ENCODE data around the gene ASPSCR1. TPM values are rescaled to one million over a fixed set of nuclear protein-coding genes. Genes with fewer than 3 reads are reported as not detected.

Gene ASPSCR1
- total RNA-seq, 1 donor from 2014 or later: 13.1 TPM

GRCh38 chr17:82007495-82008257 lies 30.2 kb downstream of the ASPSCR1 start:
- Histone ChIP-seq H3K4me1 (no peaks in the 10 kb centered on the region), H3K9ac (no peak overlapping the region), H3K27ac (no peak overlapping the region), H4K20me1 (ENCODE audit: low read depth) (peaks cover 4% of the 10 kb centered on the region), H3F3A (ENCODE audit: low read depth) (no peaks in the 10 kb centered on the region), H3K4me3 (no peak overlapping the region), H2AFZ (replicated peaks) (no peak overlapping the region), H3K4me2 (no peak overlapping the region), H3K9me3 (ENCODE audit: low read depth) (no peaks in the 10 kb centered on the region), H3K79me2 (ENCODE audit: low read depth) (no peaks in the 10 kb centered on the region), H3K27me3 (no peaks in the 10 kb centered on the region), H3K36me3 (no peaks in the 10 kb centered on the region)
- peaks cover 4% of the 10 kb centered on the region for H3K36me3 Mint-ChIP-seq
- no peak for DNase-seq (ENCODE audit: low spot score)
- no peaks in the 10 kb centered on the region for H3K9me3 Mint-ChIP-seq
- H3K4me3 Mint-ChIP-seq: no peak overlapping the region
- H3K27me3 Mint-ChIP-seq (ENCODE audit: insufficient read depth, low read depth): peaks cover 3% of the 10 kb centered on the region
- H3K4me1 Mint-ChIP-seq: peaks cover 11% of the 10 kb centered on the region
- H3K27ac Mint-ChIP-seq: no peak overlapping the region
- TF ChIP-seq CTCF (IDR thresholded peaks at IDR 0.05) (peak; percentile 15), EZH2 (IDR thresholded peaks at IDR 0.05) (no peak), EZH2phosphoT487 (IDR thresholded peaks at IDR 0.05) (no peak)

- peaks cover 4% of the 10 kb centered on the region for H3K36me3 Mint-ChIP-seq
- TF ChIP-seq EZH2phosphoT487 (IDR thresholded peaks at IDR 0.05): no peak
- TF ChIP-seq EZH2 (IDR thresholded peaks at IDR 0.05): no peak
- no peak for TF ChIP-seq CTCF (IDR thresholded peaks at IDR 0.05)
- H3K9me3 Mint-ChIP-seq: no peaks in the 10 kb centered on the region
Measured at GRCh38 chr17:82008258-82008940, 31.0 kb downstream of the ASPSCR1 start.

GRCh38 chr17:82008941-82009405 lies 31.5 kb downstream of the ASPSCR1 start:
- Histone ChIP-seq H3K79me2 (ENCODE audit: low read depth) (no peaks in the 10 kb centered on the region), H3K27ac (no peak overlapping the region), H3K4me1 (no peaks in the 10 kb centered on the region), H3K9ac (no peak overlapping the region), H4K20me1 (ENCODE audit: low read depth) (no peaks in the 10 kb centered on the region), H2AFZ (replicated peaks) (no peak overlapping the region), H3K4me2 (no peak overlapping the region), H3F3A (ENCODE audit: low read depth) (no peaks in the 10 kb centered on the region), H3K27me3 (no peaks in the 10 kb centered on the region), H3K4me3 (no peak overlapping the region), H3K9me3 (ENCODE audit: low read depth) (no peaks in the 10 kb centered on the region), H3K36me3 (no peaks in the 10 kb centered on the region)
- DNase-seq (ENCODE audit: low spot score): no peak
- H3K27ac Mint-ChIP-seq: no peak overlapping the region
- TF ChIP-seq EZH2 (IDR thresholded peaks at IDR 0.05) (no peak), CTCF (IDR thresholded peaks at IDR 0.05) (no peak), EZH2phosphoT487 (IDR thresholded peaks at IDR 0.05) (no peak)
- H3K36me3 Mint-ChIP-seq: peaks cover 4% of the 10 kb centered on the region
- H3K4me1 Mint-ChIP-seq: peaks cover 9% of the 10 kb centered on the region
- H3K27me3 Mint-ChIP-seq (ENCODE audit: insufficient read depth, low read depth): peaks cover 2% of the 10 kb centered on the region
- H3K4me3 Mint-ChIP-seq: no peak overlapping the region
- no peaks in the 10 kb centered on the region for H3K9me3 Mint-ChIP-seq

More at GRCh38 chr17:82008258-82008940, 31.0 kb downstream of the ASPSCR1 start:
- Histone ChIP-seq H3K36me3 (no peaks in the 10 kb centered on the region), H3K4me1 (no peaks in the 10 kb centered on the region), H3K9me3 (ENCODE audit: low read depth) (no peaks in the 10 kb centered on the region), H3K27ac (no peak overlapping the region), H2AFZ (replicated peaks) (no peak overlapping the region), H3K4me2 (no peak overlapping the region), H4K20me1 (ENCODE audit: low read depth) (peaks cover 3% of the 10 kb centered on the region), H3K9ac (no peak overlapping the region), H3F3A (ENCODE audit: low read depth) (no peaks in the 10 kb centered on the region), H3K27me3 (no peaks in the 10 kb centered on the region), H3K4me3 (no peak overlapping the region), H3K79me2 (ENCODE audit: low read depth) (no peaks in the 10 kb centered on the region)
- no peak for DNase-seq (ENCODE audit: low spot score)
- Mint-ChIP-seq H3K27ac (no peak overlapping the region), H3K27me3 (ENCODE audit: insufficient read depth, low read depth) (no peaks in the 10 kb centered on the region), H3K4me3 (no peak overlapping the region), H3K4me1 (peaks cover 9% of the 10 kb centered on the region)
